ENCODE data around the gene DNAJB12. TPM values are rescaled to one million over a fixed set of nuclear protein-coding genes. Genes with fewer than 3 reads are reported as not detected.

DNAJB12 gene
- total RNA-seq, 1 experiment from 2014 or later = 58.1 TPM

GRCh38 chr10:72295330-72295910 lies 59.3 kb downstream of the DNAJB12 start:
- no peak for DNase-seq (ENCODE audit: low spot score)

- DNase-seq (ENCODE audit: low spot score) = peak; percentile 71
These were observed 62.5 kb downstream of the DNAJB12 start for GRCh38 chr10:72292223-72292691.

GRCh38 chr10:72291019-72291532 lies 63.6 kb downstream of the DNAJB12 start:
- DNase-seq (ENCODE audit: low spot score) = no peak

- no peak for DNase-seq (ENCODE audit: low spot score)
These were observed 68.7 kb downstream of the DNAJB12 start for GRCh38 chr10:72285972-72286521.

GRCh38 chr10:72283131-72283530 lies 71.6 kb downstream of the DNAJB12 start:
- no peak for DNase-seq (ENCODE audit: low spot score)

Small RNA genes within 50 kb of the gene (small RNA-seq; reads per million reads assigned to genes)
- not detected for gene RNU6-805P

Other genes starting within 250 kb of the DNAJB12 start
- 38.9 and 45.8 TPM in 2 replicates for gene ANAPC16, start 138.9 kb downstream of the DNAJB12 start, total RNA-seq (2014; rRNA removed; shearing (Covaris generic))
- 12.1 and 12.2 TPM in 2 replicates for gene ASCC1, start 138.6 kb downstream of the DNAJB12 start, total RNA-seq (2014; rRNA removed; shearing (Covaris generic))
- gene DDIT4, start 81.0 kb downstream of the DNAJB12 start, total RNA-seq (2014; rRNA removed; shearing (Covaris generic)) = 88.4 and 107 TPM in 2 replicates

All from HT-29 (cell line).